Measurements from ENCODE around the gene CDH18.

The CDH18 gene

DNA sequence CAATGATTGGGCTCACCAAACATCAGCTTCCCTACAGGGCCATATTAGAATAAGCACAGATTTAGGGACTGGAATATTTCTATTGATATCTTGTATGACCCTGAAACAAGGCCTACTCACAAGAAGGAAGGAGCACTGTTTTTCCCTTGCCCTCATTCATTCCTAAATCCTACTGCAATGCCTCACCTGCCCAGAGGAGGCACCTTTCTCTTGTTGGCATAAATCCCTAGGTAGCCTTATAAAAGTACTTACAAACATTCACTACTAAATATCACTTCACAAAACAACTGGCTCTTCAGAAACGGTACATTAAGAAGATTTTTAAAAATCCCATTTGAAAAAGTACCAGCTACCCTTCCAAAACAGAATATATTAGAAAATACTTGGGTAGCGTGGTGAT, 449.4 kb downstream of the CDH18 start:
- Histone ChIP-seq H3K4me2 (ENCODE audit: low read depth, low read length, poor library complexity, severe bottlenecking) (no peak overlapping the region), H3K27me3 (ENCODE audit: insufficient read depth, low read length, poor library complexity, severe bottlenecking) (no peaks in the 10 kb centered on the region), H3K9me2 (replicated peaks; ENCODE audit: low read depth, low read length) (no peaks in the 10 kb centered on the region), H3K4me1 (ENCODE audit: insufficient read depth, low read length, poor library complexity, severe bottlenecking) (no peaks in the 10 kb centered on the region), H3K79me2 (ENCODE audit: insufficient read depth, low read length) (no peaks in the 10 kb centered on the region), H2AFZ (ENCODE audit: low read length) (no peak overlapping the region), H3K36me3 (ENCODE audit: insufficient read depth, low read length) (no peaks in the 10 kb centered on the region), H4K20me1 (ENCODE audit: insufficient read depth, low read length, poor library complexity, severe bottlenecking) (no peaks in the 10 kb centered on the region), H3K4me3 (ENCODE audit: low read length, poor library complexity, severe bottlenecking) (no peak overlapping the region), H3K9me3 (ENCODE audit: insufficient read depth, low read depth, low read length) (no peaks in the 10 kb centered on the region), H3K9ac (ENCODE audit: low read depth, low read length, poor library complexity, severe bottlenecking) (no peak overlapping the region), H3F3A (ENCODE audit: low read depth) (no peaks in the 10 kb centered on the region)
- TF ChIP-seq EZH2phosphoT487 (IDR thresholded peaks at IDR 0.05; ENCODE audit: borderline replicate concordance) = no peak
- TF ChIP-seq, protein P1, sequence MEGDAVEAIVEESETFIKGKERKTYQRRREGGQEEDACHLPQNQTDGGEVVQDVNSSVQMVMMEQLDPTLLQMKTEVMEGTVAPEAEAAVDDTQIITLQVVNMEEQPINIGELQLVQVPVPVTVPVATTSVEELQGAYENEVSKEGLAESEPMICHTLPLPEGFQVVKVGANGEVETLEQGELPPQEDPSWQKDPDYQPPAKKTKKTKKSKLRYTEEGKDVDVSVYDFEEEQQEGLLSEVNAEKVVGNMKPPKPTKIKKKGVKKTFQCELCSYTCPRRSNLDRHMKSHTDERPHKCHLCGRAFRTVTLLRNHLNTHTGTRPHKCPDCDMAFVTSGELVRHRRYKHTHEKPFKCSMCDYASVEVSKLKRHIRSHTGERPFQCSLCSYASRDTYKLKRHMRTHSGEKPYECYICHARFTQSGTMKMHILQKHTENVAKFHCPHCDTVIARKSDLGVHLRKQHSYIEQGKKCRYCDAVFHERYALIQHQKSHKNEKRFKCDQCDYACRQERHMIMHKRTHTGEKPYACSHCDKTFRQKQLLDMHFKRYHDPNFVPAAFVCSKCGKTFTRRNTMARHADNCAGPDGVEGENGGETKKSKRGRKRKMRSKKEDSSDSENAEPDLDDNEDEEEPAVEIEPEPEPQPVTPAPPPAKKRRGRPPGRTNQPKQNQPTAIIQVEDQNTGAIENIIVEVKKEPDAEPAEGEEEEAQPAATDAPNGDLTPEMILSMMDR (conservative IDR thresholded peaks at IDR 0.05; ENCODE audit: low read length) = no peak

DNA sequence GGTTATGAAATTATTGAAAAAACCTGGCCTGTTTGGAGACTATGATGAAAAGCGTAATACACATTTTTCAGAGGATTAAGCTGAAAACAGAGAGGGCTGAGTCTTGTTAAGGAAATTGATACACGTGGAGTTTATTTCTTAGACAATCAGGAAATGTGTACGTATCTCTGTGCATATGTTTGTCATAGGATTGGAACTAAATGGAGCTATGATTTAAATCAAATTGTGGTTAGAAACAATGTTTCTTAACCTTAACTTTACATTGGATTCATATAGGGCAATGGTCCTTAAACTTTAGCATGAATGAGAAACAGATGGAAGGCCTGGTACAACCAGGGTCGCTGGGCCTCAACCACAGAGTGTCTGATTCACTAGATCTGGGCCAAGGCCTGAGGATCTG, 451.6 kb downstream of the CDH18 start:
- no peak overlapping the region for H3K4me3 ChIP-seq (ENCODE audit: low read length, poor library complexity, severe bottlenecking)
- no peaks in the 10 kb centered on the region for H3K9me2 ChIP-seq (replicated peaks; ENCODE audit: low read depth, low read length)
- no peak overlapping the region for H3K9ac ChIP-seq (ENCODE audit: low read depth, low read length, poor library complexity, severe bottlenecking)
- no peaks in the 10 kb centered on the region for H3K4me1 ChIP-seq (ENCODE audit: insufficient read depth, low read length, poor library complexity, severe bottlenecking)
- H3K9me3 ChIP-seq (ENCODE audit: insufficient read depth, low read depth, low read length) = no peaks in the 10 kb centered on the region
- no peaks in the 10 kb centered on the region for H4K20me1 ChIP-seq (ENCODE audit: insufficient read depth, low read length, poor library complexity, severe bottlenecking)
- no peak overlapping the region for H3K4me2 ChIP-seq (ENCODE audit: low read depth, low read length, poor library complexity, severe bottlenecking)
- no peaks in the 10 kb centered on the region for H3F3A ChIP-seq (ENCODE audit: low read depth)
- H3K36me3 ChIP-seq (ENCODE audit: insufficient read depth, low read length) = no peaks in the 10 kb centered on the region
- no peaks in the 10 kb centered on the region for H3K79me2 ChIP-seq (ENCODE audit: insufficient read depth, low read length)
- no peaks in the 10 kb centered on the region for H3K27me3 ChIP-seq (ENCODE audit: insufficient read depth, low read length, poor library complexity, severe bottlenecking)
- no peak overlapping the region for H2AFZ ChIP-seq (ENCODE audit: low read length)
- TF ChIP-seq, protein P1 (conservative IDR thresholded peaks at IDR 0.05; ENCODE audit: low read length) = no peak
- no peak for TF ChIP-seq EZH2phosphoT487 (IDR thresholded peaks at IDR 0.05; ENCODE audit: borderline replicate concordance)

DNA sequence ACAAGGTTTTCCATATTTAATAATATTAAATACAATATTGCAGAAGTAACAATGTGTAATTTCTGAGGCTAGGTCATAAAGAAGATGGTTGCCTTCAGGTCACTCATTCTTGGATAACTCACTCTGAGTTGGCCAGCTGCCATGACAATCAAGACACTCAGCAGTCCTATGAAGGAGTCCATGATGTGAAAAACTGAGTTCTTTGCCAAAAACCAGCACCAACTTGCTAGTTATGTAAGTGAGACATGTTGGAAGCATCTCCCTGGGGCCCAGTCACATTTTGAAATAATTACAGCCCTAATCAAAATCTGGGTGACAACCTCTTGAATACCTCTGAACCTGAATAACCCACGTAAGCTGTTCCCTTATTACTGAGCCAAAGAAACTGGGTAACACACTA, 453.2 kb downstream of the CDH18 start:
- no peaks in the 10 kb centered on the region for H3K27me3 ChIP-seq (ENCODE audit: insufficient read depth, low read length, poor library complexity, severe bottlenecking)
- H3K4me1 ChIP-seq (ENCODE audit: insufficient read depth, low read length, poor library complexity, severe bottlenecking) = no peaks in the 10 kb centered on the region
- H3K9me3 ChIP-seq (ENCODE audit: insufficient read depth, low read depth, low read length) = no peaks in the 10 kb centered on the region
- no peak for TF ChIP-seq EZH2phosphoT487 (IDR thresholded peaks at IDR 0.05; ENCODE audit: borderline replicate concordance)
- TF ChIP-seq, protein P1 (conservative IDR thresholded peaks at IDR 0.05; ENCODE audit: low read length) = no peak
- no peaks in the 10 kb centered on the region for H3K36me3 ChIP-seq (ENCODE audit: insufficient read depth, low read length)
- no peak overlapping the region for H3K4me2 ChIP-seq (ENCODE audit: low read depth, low read length, poor library complexity, severe bottlenecking)
- no peak overlapping the region for H3K4me3 ChIP-seq (ENCODE audit: low read length, poor library complexity, severe bottlenecking)
- no peak overlapping the region for H2AFZ ChIP-seq (ENCODE audit: low read length)
- H3K9me2 ChIP-seq (replicated peaks; ENCODE audit: low read depth, low read length) = no peaks in the 10 kb centered on the region
- H3K9ac ChIP-seq (ENCODE audit: low read depth, low read length, poor library complexity, severe bottlenecking) = no peak overlapping the region
- no peaks in the 10 kb centered on the region for H4K20me1 ChIP-seq (ENCODE audit: insufficient read depth, low read length, poor library complexity, severe bottlenecking)
- H3F3A ChIP-seq (ENCODE audit: low read depth) = no peaks in the 10 kb centered on the region
- H3K79me2 ChIP-seq (ENCODE audit: insufficient read depth, low read length) = no peaks in the 10 kb centered on the region
